H9 (cell line): ENCODE data around the gene TLCD3A. TPM values are rescaled to one million over a fixed set of nuclear protein-coding genes. Genes with fewer than 3 reads are reported as not detected.

ENCODE experiments used
- DNase-seq: peaks from one replicate; pipeline ENCODE4 v3.0.0-alpha.2; 2017
- H2AFZ ChIP-seq: one replicate; pipeline ENCODE4 v1.6.1; 2013; ENCODE audit warnings: mild to moderate bottlenecking, low read length, control low read depth, moderate library complexity
- H2AK5ac ChIP-seq: 2 replicates; pipeline ENCODE4 v1.6.1; 2013; ENCODE audit warnings: low read length, control low read depth, mixed read lengths; ENCODE audit not compliant: insufficient read length
- H2BK120ac ChIP-seq: one replicate; pipeline ENCODE4 v1.6.1; 2013; ENCODE audit warnings: low read depth, mild to moderate bottlenecking, low read length, control low read depth, inconsistent platforms; ENCODE audit not compliant: poor library complexity, severe bottlenecking
- H2BK12ac ChIP-seq: 2 replicates; pipeline ENCODE4 v1.6.1; 2013; ENCODE audit warnings: low read length, control low read depth, mixed read lengths, low read depth; ENCODE audit not compliant: insufficient read length
- H2BK15ac ChIP-seq: 2 replicates; pipeline ENCODE4 v1.6.1; 2013; ENCODE audit warnings: low read depth, low read length, control low read depth
- H2BK20ac ChIP-seq: one replicate; pipeline ENCODE4 v1.6.1; 2013; ENCODE audit warnings: low read depth, mild to moderate bottlenecking, low read length, control low read depth, inconsistent platforms; ENCODE audit not compliant: poor library complexity, severe bottlenecking
- H2BK5ac ChIP-seq: 2 replicates; pipeline ENCODE4 v1.6.1; 2013; ENCODE audit warnings: low read length, control low read depth, mixed read lengths; ENCODE audit not compliant: insufficient read length
- H3K14ac ChIP-seq: 2 replicates; pipeline ENCODE4 v1.6.1; 2013; ENCODE audit warnings: low read length, control low read depth; ENCODE audit not compliant: insufficient read depth
- H3K18ac ChIP-seq: 2 replicates; pipeline ENCODE4 v1.6.1; 2013; ENCODE audit warnings: low read depth, mild to moderate bottlenecking, mixed read lengths, low read length, control low read depth; ENCODE audit not compliant: insufficient read length
- H3K23ac ChIP-seq: 2 replicates; pipeline ENCODE4 v1.6.1; 2013; ENCODE audit warnings: low read length, control low read depth, mixed read lengths, low read depth; ENCODE audit not compliant: insufficient read length
- H3K23me2 ChIP-seq: 2 replicates; pipeline ENCODE4 v1.6.1; 2013; ENCODE audit warnings: low read depth, mild to moderate bottlenecking, mixed read lengths, low read length, control low read depth; ENCODE audit not compliant: insufficient read length, poor library complexity, severe bottlenecking
- H3K27ac ChIP-seq: 2 replicates; pipeline ENCODE4 v1.5.1; 2013; ENCODE audit warnings: low read length, control low read depth, mixed read lengths, low read depth; ENCODE audit not compliant: insufficient read length
- H3K27me3 ChIP-seq: 2 replicates; pipeline ENCODE4 v1.6.1; 2013; ENCODE audit warnings: low read length, control low read depth, inconsistent platforms; ENCODE audit not compliant: insufficient read depth
- H3K4ac ChIP-seq: 2 replicates; pipeline ENCODE4 v1.6.1; 2013; ENCODE audit warnings: low read depth, mild to moderate bottlenecking, control low read depth, inconsistent platforms, low read length, moderate library complexity
- H3K4me1 ChIP-seq: 2 replicates; pipeline ENCODE4 v1.6.1; 2013; ENCODE audit warnings: low read length, control low read depth, inconsistent platforms; ENCODE audit not compliant: insufficient read depth
- H3K4me2 ChIP-seq: 2 replicates; pipeline ENCODE4 v1.6.1; 2013; ENCODE audit warnings: low read length, control low read depth, mixed read lengths; ENCODE audit not compliant: insufficient read length, insufficient read depth
- H3K56ac ChIP-seq: 2 replicates; pipeline ENCODE4 v1.6.1; 2013; ENCODE audit warnings: low read depth, mild to moderate bottlenecking, mixed read lengths, low read length, control low read depth; ENCODE audit not compliant: insufficient read length
- H3K79me1 ChIP-seq: 2 replicates; pipeline ENCODE4 v1.6.1; 2013; ENCODE audit warnings: low read depth, mild to moderate bottlenecking, moderate library complexity, low read length, control low read depth, inconsistent platforms; ENCODE audit not compliant: insufficient read depth, poor library complexity, severe bottlenecking
- H3K79me2 ChIP-seq: 2 replicates; pipeline ENCODE4 v1.6.1; 2013; ENCODE audit warnings: low read length, control low read depth, inconsistent platforms; ENCODE audit not compliant: insufficient read depth
- H3K9ac ChIP-seq: 2 replicates; pipeline ENCODE4 v1.6.1; 2013; ENCODE audit warnings: low read length, control low read depth, mixed read lengths; ENCODE audit not compliant: insufficient read length; ENCODE audit errors: extremely low read depth
- H3K9me3 ChIP-seq: one replicate; pipeline ENCODE4 v1.6.1; 2013; ENCODE audit warnings: low read depth, low read length, inconsistent platforms; ENCODE audit not compliant: control insufficient read depth
- H3T11ph ChIP-seq: one replicate; pipeline ENCODE4 v1.6.1; 2013; ENCODE audit warnings: mild to moderate bottlenecking, low read length, control low read depth, inconsistent platforms
- H4K20me1 ChIP-seq: one replicate; pipeline ENCODE4 v1.6.1; 2013; ENCODE audit not compliant: control insufficient read depth, insufficient read length, insufficient read depth
- H4K5ac ChIP-seq: 2 replicates; pipeline ENCODE4 v1.6.1; 2013; ENCODE audit warnings: low read depth, mild to moderate bottlenecking, mixed read lengths, low read length, control low read depth; ENCODE audit not compliant: insufficient read length
- H4K8ac ChIP-seq: replicated peaks from 2 replicates; pipeline ENCODE4 v1.6.1; 2013; ENCODE audit warnings: low read length, control low read depth, mixed read lengths, low read depth; ENCODE audit not compliant: insufficient read length
- H4K91ac ChIP-seq: 2 replicates; pipeline ENCODE4 v1.6.1; 2013; ENCODE audit warnings: low read depth, mild to moderate bottlenecking, moderate library complexity, mixed read lengths, low read length, control low read depth; ENCODE audit not compliant: insufficient read length
- H3K27ac Mint-ChIP-seq, 3 experiments: 2 replicates in 2 of 3; 3 replicates in 1 of 3; pipeline ENCODE4 v1.8.0; 2020 to 2021; ENCODE audit warnings: mixed read lengths in 3 of 3, mild to moderate bottlenecking in 1 of 3, moderate library complexity in 1 of 3
- H3K27me3 Mint-ChIP-seq: 2 replicates; pipeline ENCODE4 v1.8.0; 2021; ENCODE audit warnings: low read depth, mild to moderate bottlenecking, moderate library complexity, mixed read lengths
- H3K36me3 Mint-ChIP-seq, 3 experiments: 2 replicates in 2 of 3; 3 replicates in 1 of 3; pipeline ENCODE4 v1.8.0; 2020 to 2021; ENCODE audit warnings: low read depth in 3 of 3, mixed read lengths in 3 of 3; ENCODE audit not compliant: insufficient read depth in 1 of 3
- H3K4me1 Mint-ChIP-seq, 2 experiments: 2 replicates each; pipeline ENCODE4 v1.8.0; 2020; ENCODE audit warnings: mixed read lengths in 2 of 2
- H3K4me3 Mint-ChIP-seq, 2 experiments: 2 replicates in 1 of 2; 3 replicates in 1 of 2; pipeline ENCODE4 v1.8.0; 2020 to 2021; ENCODE audit warnings: mild to moderate bottlenecking in 2 of 2, mixed read lengths in 2 of 2, moderate library complexity in 1 of 2
- H3K9me3 Mint-ChIP-seq, 2 experiments: 2 replicates in 1 of 2; 3 replicates in 1 of 2; pipeline ENCODE4 v1.8.0; 2020; ENCODE audit warnings: mild to moderate bottlenecking in 2 of 2, mixed read lengths in 2 of 2, moderate library complexity in 1 of 2
- CTCF ChIP-seq: fragments of 200-600 bp; sonication (generic); conservative IDR thresholded peaks from 3 replicates; pipeline ENCODE4 v1.8.0; 2021; ENCODE audit warnings: antibody characterized with exemption, mild to moderate bottlenecking
- WGBS: extraction: QIAGEN DNeasy Blood & Tissue Kit; methylation state at CpG from one replicate; pipeline ENCODE4 v1.1.7; 2013; ENCODE audit warnings: missing lambda C conversion rate, low lambda C conversion rate, mixed read lengths; ENCODE audit not compliant: insufficient read length; ENCODE audit errors: extremely low coverage; 5-methylcytosine and 5-hydroxymethylcytosine counted together
- total RNA-seq: library from RNA; stranded (reverse); gene quantifications from 2 replicates; pipeline ENCODE4 v1.2.1, GENCODE V29; 2021

Gene TLCD3A
- total RNA-seq, 1 experiment from 2014 or later = 29.6 TPM

- Histone ChIP-seq H3K79me2 (no peaks in the 10 kb centered on the region), H3K9me3 (no peaks in the 10 kb centered on the region), H3T11ph (no peak overlapping the region), H2BK12ac (no peak overlapping the region), H2BK5ac (no peak overlapping the region), H3K27ac (no peak overlapping the region), H2BK120ac (no peak overlapping the region), H3K23me2 (no peaks in the 10 kb centered on the region), H3K79me1 (no peaks in the 10 kb centered on the region), H3K56ac (no peak overlapping the region), H2BK15ac (no peak overlapping the region), H2BK20ac (no peak overlapping the region), H3K27me3 (no peaks in the 10 kb centered on the region), H3K18ac (no peak overlapping the region), H4K5ac (no peak overlapping the region), H4K91ac (no peak overlapping the region), H3K23ac (no peak overlapping the region), H4K20me1 (no peaks in the 10 kb centered on the region), H3K4ac (no peak overlapping the region), H4K8ac (no peak overlapping the region), H2AFZ (no peak overlapping the region), H2AK5ac (no peak overlapping the region), H3K9ac (no peak overlapping the region), H3K4me1 (no peaks in the 10 kb centered on the region; the same call in 1 of the 2 replicates), H3K14ac (no peak overlapping the region), H3K4me2 (no peak overlapping the region)
- no peak for TF ChIP-seq CTCF
- Mint-ChIP-seq H3K9me3 (no peaks in the 10 kb centered on the region), H3K36me3 (peaks cover 6 to 35% (median 10%) of the 10 kb centered on the region in 3 experiments; a peak in 6 of 7 replicates), H3K27me3 (no peaks in the 10 kb centered on the region), H3K4me1 (peaks cover 5 to 6% of the 10 kb centered on the region in 2 experiments), H3K27ac (peak overlapping the region in 1 of 3 experiments; percentile 71; a peak in 1 of 7 replicates), H3K4me3 (no peak overlapping the region)
- DNase-seq = no peak
- WGBS = no CpG with 5 or more reads among the region's 10 CpGs
Observed at GRCh38 chr17:692116-692515, 40.3 kb upstream of the TLCD3A start.
